SK-N-SH (cell line): Measurements from ENCODE around the gene ENTPD2.

ENCODE experiments used
- JUND ChIP-seq: IDR thresholded peaks from 2 replicates; pipeline ENCODE4 v1.4.0; 2012
- TF ChIP-seq, protein P1 (sequence below): fragments of 200-600 bp; sonication (generic); IDR thresholded peaks from 2 replicates; pipeline ENCODE4 v1.6.1; 2017; ENCODE audit warnings: antibody characterized with exemption, mild to moderate bottlenecking, moderate library complexity

GRCh38 chr9:137074657-137075274 lies 20.9 kb upstream of the ENTPD2 start:
- TF ChIP-seq JUND: no peak
- TF ChIP-seq, protein P1, sequence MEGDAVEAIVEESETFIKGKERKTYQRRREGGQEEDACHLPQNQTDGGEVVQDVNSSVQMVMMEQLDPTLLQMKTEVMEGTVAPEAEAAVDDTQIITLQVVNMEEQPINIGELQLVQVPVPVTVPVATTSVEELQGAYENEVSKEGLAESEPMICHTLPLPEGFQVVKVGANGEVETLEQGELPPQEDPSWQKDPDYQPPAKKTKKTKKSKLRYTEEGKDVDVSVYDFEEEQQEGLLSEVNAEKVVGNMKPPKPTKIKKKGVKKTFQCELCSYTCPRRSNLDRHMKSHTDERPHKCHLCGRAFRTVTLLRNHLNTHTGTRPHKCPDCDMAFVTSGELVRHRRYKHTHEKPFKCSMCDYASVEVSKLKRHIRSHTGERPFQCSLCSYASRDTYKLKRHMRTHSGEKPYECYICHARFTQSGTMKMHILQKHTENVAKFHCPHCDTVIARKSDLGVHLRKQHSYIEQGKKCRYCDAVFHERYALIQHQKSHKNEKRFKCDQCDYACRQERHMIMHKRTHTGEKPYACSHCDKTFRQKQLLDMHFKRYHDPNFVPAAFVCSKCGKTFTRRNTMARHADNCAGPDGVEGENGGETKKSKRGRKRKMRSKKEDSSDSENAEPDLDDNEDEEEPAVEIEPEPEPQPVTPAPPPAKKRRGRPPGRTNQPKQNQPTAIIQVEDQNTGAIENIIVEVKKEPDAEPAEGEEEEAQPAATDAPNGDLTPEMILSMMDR: no peak
